Natural killer cell treated with Interleukin-12 subunit alpha and Interleukin-12 subunit beta and Interleukin-15 and Interleukin-18, amount 100 ng/mL, for 72 hours (primary cell): Measurements from ENCODE around the gene TMPRSS9. TPM values are rescaled to one million over a fixed set of nuclear protein-coding genes. Genes with fewer than 3 reads are reported as not detected.

Source experiments
- ATAC-seq, 2 donors: fragments of 150-1000 bp; cut with Tn5 transposase in 1 of 2; sonication (Bioruptor Pico), chemical (Tn5 transposase) in 1 of 2; 2 replicates each; pipeline ENCODE4 v1.10.0; 2021
- DNase-seq: peaks from one replicate; pipeline ENCODE4 v3.0.0; 2022; ENCODE audit warnings: low spot score
- H3K27ac Mint-ChIP-seq, 2 donors: 1 replicate in 1 of 2; 2 replicates in 1 of 2; pipeline ENCODE4 v1.8.0; 2022; ENCODE audit warnings: mixed read lengths in 2 of 2, mild to moderate bottlenecking in 1 of 2, moderate library complexity in 1 of 2
- H3K27me3 Mint-ChIP-seq, 2 donors: 1 replicate in 1 of 2; 2 replicates in 1 of 2; pipeline ENCODE4 v1.8.0; 2022; ENCODE audit warnings: mixed read lengths in 2 of 2
- H3K36me3 Mint-ChIP-seq: one replicate; pipeline ENCODE4 v1.8.0; 2022; ENCODE audit warnings: mixed read lengths
- H3K4me1 Mint-ChIP-seq, 2 donors: 1 replicate in 1 of 2; 2 replicates in 1 of 2; pipeline ENCODE4 v1.8.0; 2022; ENCODE audit warnings: low read depth in 2 of 2, mixed read lengths in 2 of 2, mild to moderate bottlenecking in 1 of 2
- H3K4me3 Mint-ChIP-seq: one replicate; pipeline ENCODE4 v1.8.0; 2022; ENCODE audit warnings: mixed read lengths
- H3K9me3 Mint-ChIP-seq: 2 replicates; pipeline ENCODE4 v1.8.0; 2022; ENCODE audit warnings: mixed read lengths
- total RNA-seq, 2 donors: library from RNA; stranded (reverse); gene quantifications; one replicate each; pipeline ENCODE4 v1.2.3, GENCODE V29; 2022

The TMPRSS9 gene
- total RNA-seq, 2 donors from 2014 or later: not detected

GRCh38 chr19:2333027-2333806 is 26.8 kb upstream of the TMPRSS9 start:
- Mint-ChIP-seq H3K4me3 (no peak overlapping the region), H3K4me1 (peaks cover 21 to 31% of the 10 kb centered on the region in 2 donors), H3K9me3 (peaks cover 7% of the 10 kb centered on the region), H3K27me3 (no peaks in the 10 kb centered on the region), H3K36me3 (peaks cover 11% of the 10 kb centered on the region), H3K27ac (no peak overlapping the region)
- DNase-seq (no peak), ATAC-seq (no peak)

GRCh38 chr19:2333807-2334211 is 26.3 kb upstream of the TMPRSS9 start:
- H3K9me3 Mint-ChIP-seq: peaks cover 7% of the 10 kb centered on the region
- no peak overlapping the region for H3K27ac Mint-ChIP-seq
- H3K4me3 Mint-ChIP-seq: no peak overlapping the region
- H3K4me1 Mint-ChIP-seq: peaks cover 21 to 28% of the 10 kb centered on the region in 2 donors
- ATAC-seq (no peak), DNase-seq (no peak)
- H3K27me3 Mint-ChIP-seq: no peaks in the 10 kb centered on the region
- peaks cover 7% of the 10 kb centered on the region for H3K36me3 Mint-ChIP-seq

- H3K9me3 Mint-ChIP-seq: peaks cover 7% of the 10 kb centered on the region
- no peak overlapping the region for H3K4me3 Mint-ChIP-seq
- no peak for ATAC-seq
- H3K36me3 Mint-ChIP-seq: peaks cover 7% of the 10 kb centered on the region
- no peak overlapping the region for H3K27ac Mint-ChIP-seq
- H3K27me3 Mint-ChIP-seq: no peaks in the 10 kb centered on the region
- H3K4me1 Mint-ChIP-seq: peaks cover 15 to 23% of the 10 kb centered on the region in 2 donors
- DNase-seq: no peak
Observed at GRCh38 chr19:2334426-2334825, 25.6 kb upstream of the TMPRSS9 start.

- H3K9me3 Mint-ChIP-seq: peaks cover 7% of the 10 kb centered on the region
- no peak overlapping the region for H3K4me3 Mint-ChIP-seq
- DNase-seq: no peak
- H3K27ac Mint-ChIP-seq: no peak overlapping the region
- H3K4me1 Mint-ChIP-seq: peaks cover 11 to 18% of the 10 kb centered on the region in 2 donors
- H3K27me3 Mint-ChIP-seq: no peaks in the 10 kb centered on the region
- ATAC-seq: no peak
- peaks cover 7% of the 10 kb centered on the region for H3K36me3 Mint-ChIP-seq
Observed at GRCh38 chr19:2334986-2335846, 24.8 kb upstream of the TMPRSS9 start.

GRCh38 chr19:2335848-2336247 is 24.2 kb upstream of the TMPRSS9 start:
- Mint-ChIP-seq H3K4me1 (peaks cover 11 to 13% of the 10 kb centered on the region in 2 donors), H3K27ac (no peak overlapping the region)
- DNase-seq: no peak

GRCh38 chr19:2336528-2337328 is 23.3 kb upstream of the TMPRSS9 start:
- Mint-ChIP-seq H3K36me3 (peaks cover 7% of the 10 kb centered on the region), H3K27me3 (no peaks in the 10 kb centered on the region), H3K9me3 (peaks cover 7% of the 10 kb centered on the region), H3K27ac (no peak overlapping the region), H3K4me1 (peaks cover 11 to 13% of the 10 kb centered on the region in 2 donors), H3K4me3 (no peak overlapping the region)
- ATAC-seq (no peak), DNase-seq (no peak)

More at GRCh38 chr19:2335848-2336247, 24.2 kb upstream of the TMPRSS9 start:
- Mint-ChIP-seq H3K9me3 (peaks cover 7% of the 10 kb centered on the region), H3K27me3 (no peaks in the 10 kb centered on the region), H3K36me3 (peaks cover 7% of the 10 kb centered on the region), H3K4me3 (no peak overlapping the region)
- ATAC-seq: no peak

- Mint-ChIP-seq H3K36me3 (peaks cover 7% of the 10 kb centered on the region), H3K4me3 (no peak overlapping the region), H3K4me1 (peaks cover 11 to 13% of the 10 kb centered on the region in 2 donors), H3K27ac (no peak overlapping the region), H3K27me3 (no peaks in the 10 kb centered on the region), H3K9me3 (peaks cover 7% of the 10 kb centered on the region)
- no peak for DNase-seq
- ATAC-seq: no peak
Observed at GRCh38 chr19:2337329-2337707, 22.7 kb upstream of the TMPRSS9 start.

GRCh38 chr19:2338055-2338615 is 21.9 kb upstream of the TMPRSS9 start:
- Mint-ChIP-seq H3K36me3 (peaks cover 7% of the 10 kb centered on the region), H3K27me3 (no peaks in the 10 kb centered on the region), H3K27ac (no peak overlapping the region), H3K4me3 (no peak overlapping the region), H3K4me1 (peaks cover 11 to 13% of the 10 kb centered on the region in 2 donors), H3K9me3 (peaks cover 7% of the 10 kb centered on the region)
- no peak for DNase-seq
- ATAC-seq: no peak

- Mint-ChIP-seq H3K4me1 (peaks cover 11 to 13% of the 10 kb centered on the region in 2 donors), H3K4me3 (no peak overlapping the region), H3K36me3 (peaks cover 7% of the 10 kb centered on the region), H3K9me3 (peaks cover 7% of the 10 kb centered on the region), H3K27me3 (no peaks in the 10 kb centered on the region), H3K27ac (no peak overlapping the region)
- ATAC-seq (no peak), DNase-seq (no peak)
Observed at GRCh38 chr19:2338751-2339643, 21.1 kb upstream of the TMPRSS9 start.

GRCh38 chr19:2339644-2340310 is 20.3 kb upstream of the TMPRSS9 start:
- H3K4me3 Mint-ChIP-seq: no peak overlapping the region
- H3K27ac Mint-ChIP-seq: no peak overlapping the region
- DNase-seq: no peak

GRCh38 chr19:2340496-2341243 is 19.4 kb upstream of the TMPRSS9 start:
- peaks cover 6% of the 10 kb centered on the region for H3K36me3 Mint-ChIP-seq
- DNase-seq (no peak), ATAC-seq (no peak)
- H3K4me1 Mint-ChIP-seq: peaks cover 10 to 12% of the 10 kb centered on the region in 2 donors
- H3K4me3 Mint-ChIP-seq: no peak overlapping the region
- H3K27me3 Mint-ChIP-seq: no peaks in the 10 kb centered on the region
- peaks cover 7% of the 10 kb centered on the region for H3K9me3 Mint-ChIP-seq
- no peak overlapping the region for H3K27ac Mint-ChIP-seq

More at GRCh38 chr19:2339644-2340310, 20.3 kb upstream of the TMPRSS9 start:
- Mint-ChIP-seq H3K36me3 (peaks cover 7% of the 10 kb centered on the region), H3K4me1 (peaks cover 11 to 13% of the 10 kb centered on the region in 2 donors), H3K27me3 (no peaks in the 10 kb centered on the region), H3K9me3 (peaks cover 7% of the 10 kb centered on the region)
- no peak for ATAC-seq
